SU-DHL-6 (cell line): ENCODE results near the gene DDR2.

Experiments
- H2AFZ ChIP-seq: fragments of 200-600 bp; sonication (generic); 2 replicates; pipeline ENCODE4 v1.6.1; 2014; ENCODE audit warnings: low read depth, mild to moderate bottlenecking, moderate library complexity, mixed read lengths, antibody characterized with exemption, low read length; ENCODE audit not compliant: severe bottlenecking
- H3F3A ChIP-seq: fragments of 200-600 bp; shearing (Covaris generic); 2 replicates; pipeline ENCODE4 v1.6.0; 2016; ENCODE audit warnings: antibody characterized with exemption, mild to moderate bottlenecking; ENCODE audit not compliant: insufficient read depth
- H3K27ac ChIP-seq: fragments of 200-600 bp; sonication (generic); 2 replicates; pipeline ENCODE4 v1.5.1; 2016; ENCODE audit warnings: low read depth, mild to moderate bottlenecking, low read length, moderate library complexity, mixed read lengths
- H3K27me3 ChIP-seq: fragments of 200-600 bp; sonication (generic), shearing (Covaris generic); 2 replicates; pipeline ENCODE4 v1.6.0; 2014; ENCODE audit warnings: mild to moderate bottlenecking, low read length
- H3K36me3 ChIP-seq: fragments of 200-600 bp; sonication (generic); 2 replicates; pipeline ENCODE4 v1.6.1; 2014; ENCODE audit warnings: mild to moderate bottlenecking, low read length, mixed read lengths
- H3K4me2 ChIP-seq: fragments of 300-600, 200-600 bp; shearing (Covaris generic), sonication (generic); 2 replicates; pipeline ENCODE4 v1.6.0; 2014; ENCODE audit warnings: low read length, low read depth, mild to moderate bottlenecking; ENCODE audit not compliant: poor library complexity, severe bottlenecking
- H3K4me3 ChIP-seq: fragments of 200-600 bp; sonication (generic); 2 replicates; pipeline ENCODE4 v1.5.1; 2014; ENCODE audit warnings: antibody characterized with exemption, low read length, mild to moderate bottlenecking, mixed read lengths; ENCODE audit not compliant: insufficient read depth, poor library complexity, severe bottlenecking
- H3K79me2 ChIP-seq: fragments of 200-600 bp; sonication (generic); 2 replicates; pipeline ENCODE4 v1.6.1; 2014; ENCODE audit warnings: mild to moderate bottlenecking, low read length, moderate library complexity; ENCODE audit not compliant: insufficient read depth
- H3K9ac ChIP-seq: fragments of 200-600 bp; sonication (generic); 2 replicates; pipeline ENCODE4 v1.7.0; 2014; ENCODE audit warnings: mild to moderate bottlenecking, low read length
- H3K9me2 ChIP-seq: fragments of 200-600 bp; sonication (generic); replicated peaks from 2 replicates; pipeline ENCODE4 v1.6.1; 2014; ENCODE audit warnings: low read length; ENCODE audit not compliant: insufficient read depth
- H3K9me3 ChIP-seq: fragments of 200-600 bp; sonication (generic); 2 replicates; pipeline ENCODE4 v1.6.1; 2014; ENCODE audit warnings: low read length, mixed read lengths; ENCODE audit not compliant: insufficient read depth
- H4K20me1 ChIP-seq: fragments of 200-600 bp; sonication (generic); 2 replicates; pipeline ENCODE4 v1.6.1; 2014; ENCODE audit warnings: low read depth, mild to moderate bottlenecking, antibody characterized with exemption, low read length, moderate library complexity, mixed read lengths
- EZH2phosphoT487 ChIP-seq: fragments of 200-600 bp; sonication (generic), shearing (Covaris generic); conservative IDR thresholded peaks from 2 replicates; pipeline ENCODE4 v1.6.1; 2018; ENCODE audit warnings: mild to moderate bottlenecking, antibody characterized with exemption, low read length, moderate library complexity, mixed read lengths
- TF ChIP-seq, protein P1 (sequence below): fragments of 200-600 bp; sonication (generic); IDR thresholded peaks from one replicate; pipeline ENCODE4 v1.5.1; 2017; ENCODE audit warnings: antibody characterized with exemption, mild to moderate bottlenecking, low read length, moderate library complexity; ENCODE audit not compliant: insufficient read depth, poor library complexity, severe bottlenecking

Gene DDR2

DNA sequence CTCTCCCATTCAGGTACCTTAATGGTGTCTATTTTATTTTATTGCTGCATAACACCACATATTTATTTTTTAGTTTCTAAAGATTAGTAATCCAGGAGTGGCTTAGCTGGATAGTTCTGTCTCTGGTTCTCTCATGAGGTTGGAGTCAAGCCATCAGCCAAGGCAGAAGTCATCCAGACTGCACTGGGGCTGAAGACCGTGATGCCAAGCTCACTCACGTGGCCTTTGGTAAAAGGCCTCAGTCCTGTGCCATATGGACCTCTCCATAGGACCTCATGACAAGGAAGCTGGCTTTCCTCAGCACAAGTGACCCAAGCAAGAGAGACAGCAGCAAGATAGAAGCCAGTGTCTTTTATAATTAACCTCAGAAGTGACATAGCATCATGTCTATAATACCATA, 23.0 kb upstream of the DDR2 start:
- Histone ChIP-seq H3K4me3 (no peak overlapping the region), H3F3A (no peaks in the 10 kb centered on the region), H3K27ac (no peak overlapping the region), H4K20me1 (no peaks in the 10 kb centered on the region), H3K36me3 (no peaks in the 10 kb centered on the region), H3K79me2 (no peaks in the 10 kb centered on the region), H3K9ac (no peak overlapping the region), H3K9me3 (no peaks in the 10 kb centered on the region), H3K4me2 (no peak overlapping the region), H3K27me3 (no peaks in the 10 kb centered on the region), H3K9me2 (no peaks in the 10 kb centered on the region), H2AFZ (no peak overlapping the region)
- TF ChIP-seq, protein P1, sequence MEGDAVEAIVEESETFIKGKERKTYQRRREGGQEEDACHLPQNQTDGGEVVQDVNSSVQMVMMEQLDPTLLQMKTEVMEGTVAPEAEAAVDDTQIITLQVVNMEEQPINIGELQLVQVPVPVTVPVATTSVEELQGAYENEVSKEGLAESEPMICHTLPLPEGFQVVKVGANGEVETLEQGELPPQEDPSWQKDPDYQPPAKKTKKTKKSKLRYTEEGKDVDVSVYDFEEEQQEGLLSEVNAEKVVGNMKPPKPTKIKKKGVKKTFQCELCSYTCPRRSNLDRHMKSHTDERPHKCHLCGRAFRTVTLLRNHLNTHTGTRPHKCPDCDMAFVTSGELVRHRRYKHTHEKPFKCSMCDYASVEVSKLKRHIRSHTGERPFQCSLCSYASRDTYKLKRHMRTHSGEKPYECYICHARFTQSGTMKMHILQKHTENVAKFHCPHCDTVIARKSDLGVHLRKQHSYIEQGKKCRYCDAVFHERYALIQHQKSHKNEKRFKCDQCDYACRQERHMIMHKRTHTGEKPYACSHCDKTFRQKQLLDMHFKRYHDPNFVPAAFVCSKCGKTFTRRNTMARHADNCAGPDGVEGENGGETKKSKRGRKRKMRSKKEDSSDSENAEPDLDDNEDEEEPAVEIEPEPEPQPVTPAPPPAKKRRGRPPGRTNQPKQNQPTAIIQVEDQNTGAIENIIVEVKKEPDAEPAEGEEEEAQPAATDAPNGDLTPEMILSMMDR: no peak
- TF ChIP-seq EZH2phosphoT487: no peak

DNA sequence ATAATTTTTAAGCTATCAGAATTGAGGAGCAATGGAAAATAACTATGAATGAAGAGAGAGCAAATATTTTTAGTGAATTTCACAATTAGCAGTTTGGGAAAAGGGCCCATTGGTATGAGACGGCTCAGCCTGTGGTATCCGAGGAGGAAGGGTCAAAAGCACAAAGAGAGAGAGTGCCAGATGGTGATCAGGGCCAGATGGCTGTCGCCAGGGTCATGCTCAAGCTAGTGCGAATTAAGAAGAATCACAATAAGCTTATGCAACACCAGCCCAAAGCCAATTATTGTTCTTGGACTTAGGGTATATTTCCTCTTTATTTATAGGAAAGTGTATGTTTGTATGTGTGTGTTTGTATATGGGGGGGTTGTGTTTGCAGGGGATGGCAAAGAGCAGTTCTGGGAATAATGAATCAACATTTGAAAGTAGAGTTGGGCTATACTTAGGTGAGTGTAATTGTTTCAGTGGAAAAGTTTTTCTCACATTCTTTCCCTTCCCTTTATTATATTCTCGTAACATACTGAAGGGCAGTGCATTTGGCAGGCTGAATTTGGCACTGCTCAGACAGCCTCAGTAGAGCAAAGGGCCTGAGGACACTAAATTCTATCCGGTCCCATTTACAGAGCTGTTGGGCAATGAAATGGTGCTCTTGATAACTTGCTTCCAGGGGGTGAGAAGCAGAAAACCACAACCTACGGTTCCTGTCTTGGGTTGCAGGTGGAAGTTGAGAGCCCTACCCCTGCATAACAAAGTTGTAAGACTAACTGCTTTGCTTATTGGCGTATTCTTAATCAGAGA, 19.5 kb upstream of the DDR2 start:
- Histone ChIP-seq H3K4me3 (no peak overlapping the region), H3K79me2 (no peaks in the 10 kb centered on the region), H2AFZ (no peak overlapping the region), H3K4me2 (no peak overlapping the region), H3K36me3 (no peaks in the 10 kb centered on the region), H3K9me2 (no peaks in the 10 kb centered on the region), H3K27ac (no peak overlapping the region), H3F3A (no peaks in the 10 kb centered on the region), H4K20me1 (no peaks in the 10 kb centered on the region), H3K9me3 (no peaks in the 10 kb centered on the region), H3K27me3 (no peaks in the 10 kb centered on the region), H3K9ac (no peak overlapping the region)
- no peak for TF ChIP-seq EZH2phosphoT487
- TF ChIP-seq, protein P1: no peak

DNA sequence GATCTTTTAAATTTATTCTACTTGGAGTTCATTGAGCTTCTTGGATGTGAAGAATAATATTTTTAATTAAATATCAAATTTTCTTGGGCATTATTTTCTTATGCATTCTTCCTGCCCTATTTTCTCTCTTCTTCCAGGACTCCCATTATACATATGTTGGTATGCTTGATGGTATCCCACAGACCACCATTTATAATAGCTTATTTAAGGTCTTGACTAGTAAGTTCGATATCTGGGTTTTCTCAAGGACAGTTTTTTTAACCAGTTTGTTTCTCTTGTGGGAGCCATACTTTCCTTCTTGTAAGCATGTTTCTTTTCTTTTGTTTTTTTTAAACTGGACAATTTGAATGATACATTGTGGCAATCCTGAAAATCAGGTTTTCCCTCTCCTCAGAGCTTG, 15.4 kb upstream of the DDR2 start:
- Histone ChIP-seq H3F3A (no peaks in the 10 kb centered on the region), H3K27me3 (no peaks in the 10 kb centered on the region), H3K4me2 (no peak overlapping the region), H3K9me3 (no peaks in the 10 kb centered on the region), H3K9ac (no peak overlapping the region), H4K20me1 (no peaks in the 10 kb centered on the region), H2AFZ (no peak overlapping the region), H3K27ac (no peak overlapping the region), H3K79me2 (no peaks in the 10 kb centered on the region), H3K4me3 (no peak overlapping the region), H3K9me2 (no peaks in the 10 kb centered on the region), H3K36me3 (no peaks in the 10 kb centered on the region)
- TF ChIP-seq EZH2phosphoT487: no peak
- TF ChIP-seq, protein P1: no peak
